HG03025 (cell line): ENCODE data around the gene CYB5R4.
"Not testable (repeated sequence)": the region's sequence is repeated elsewhere in the genome, so short reads cannot be mapped to it uniquely, and the experiment has no call there.

Experiments used
- ATAC-seq: cut with Tn5 transposase; IDR thresholded peaks from one replicate; pipeline ENCODE4 v1.9.1; 2021; ENCODE audit warnings: mild to moderate bottlenecking, moderate library complexity; ENCODE audit not compliant: unreplicated experiment, low FRiP score

CYB5R4 gene

GRCh38 chr6:83862776-83863471 lies 3.4 kb downstream of the CYB5R4 start:
- no peak for ATAC-seq

- ATAC-seq = no peak
These were observed 7.6 kb downstream of the CYB5R4 start for GRCh38 chr6:83867043-83867442.

- ATAC-seq = no peak
These were observed 8.2 kb downstream of the CYB5R4 start for GRCh38 chr6:83867527-83868161.

- no peak for ATAC-seq
These were observed 9.2 kb downstream of the CYB5R4 start for GRCh38 chr6:83868639-83869038.

- no peak for ATAC-seq
These were observed 11.2 kb downstream of the CYB5R4 start for GRCh38 chr6:83870649-83871048.

- no peak for ATAC-seq
These were observed 13.1 kb downstream of the CYB5R4 start for GRCh38 chr6:83872386-83873118.

- ATAC-seq = no peak
These were observed 14.4 kb downstream of the CYB5R4 start for GRCh38 chr6:83873869-83874268.

- ATAC-seq = no peak
These were observed 16.4 kb downstream of the CYB5R4 start for GRCh38 chr6:83875843-83876242.

- no peak for ATAC-seq
These were observed 19.6 kb downstream of the CYB5R4 start for GRCh38 chr6:83878902-83879644.

GRCh38 chr6:83879746-83880145 lies 20.3 kb downstream of the CYB5R4 start:
- ATAC-seq = no peak

GRCh38 chr6:83883240-83883639 lies 23.8 kb downstream of the CYB5R4 start:
- no peak for ATAC-seq

GRCh38 chr6:83884523-83884922 lies 25.0 kb downstream of the CYB5R4 start:
- peak; percentile 83 for ATAC-seq

- no peak for ATAC-seq
These were observed 26.5 kb downstream of the CYB5R4 start for GRCh38 chr6:83885984-83886383.

GRCh38 chr6:83889621-83890020 lies 30.1 kb downstream of the CYB5R4 start:
- ATAC-seq = no peak

GRCh38 chr6:83890520-83890919 lies 31.0 kb downstream of the CYB5R4 start:
- no peak for ATAC-seq

GRCh38 chr6:83891586-83891985 lies 32.1 kb downstream of the CYB5R4 start:
- ATAC-seq = no peak

- no peak for ATAC-seq
These were observed 33.5 kb downstream of the CYB5R4 start for GRCh38 chr6:83893024-83893423.

GRCh38 chr6:83897094-83897493 lies 37.6 kb downstream of the CYB5R4 start:
- not testable (repeated sequence) for ATAC-seq

GRCh38 chr6:83901624-83902023 lies 42.1 kb downstream of the CYB5R4 start:
- ATAC-seq = no peak

GRCh38 chr6:83904395-83904794 lies 44.9 kb downstream of the CYB5R4 start:
- ATAC-seq = no peak

GRCh38 chr6:83905648-83906047 lies 46.2 kb downstream of the CYB5R4 start:
- no peak for ATAC-seq
